K562 (cell line): Measurements from ENCODE around the gene PCLAF. TPM values are rescaled to one million over a fixed set of nuclear protein-coding genes. Genes with fewer than 3 reads are reported as not detected.

Experiments used
- CEBPG ChIP-seq, 3 experiments: fragments of 200-800 bp in 1 of 3; sonication (Bioruptor generic) in 1 of 3; sonication (generic) in 1 of 3; formaldehyde crosslinking in 1 of 3; IDR thresholded peaks in 2 of 3; conservative IDR thresholded peaks in 1 of 3; 2 replicates each; pipeline versions ENCODE4 v1.6.1 to v1.8.0; 2016 to 2022; ENCODE audit warnings: missing compliant biosample characterization in 2 of 3, missing genetic modification characterization in 2 of 3, mild to moderate bottlenecking in 1 of 3, missing genetic modification reagents in 1 of 3
- CREB1 ChIP-seq, 2 experiments: sonication (generic) in 1 of 2; formaldehyde crosslinking in 1 of 2; IDR thresholded peaks; 2 replicates each; pipeline versions ENCODE4 v1.6.1 to v1.8.0; 2012 to 2022; ENCODE audit warnings: inconsistent platforms in 1 of 2, mild to moderate bottlenecking in 1 of 2, missing genetic modification reagents in 1 of 2, moderate library complexity in 1 of 2
- KDM4B ChIP-seq, 2 experiments: fragments of 450-650 bp in 1 of 2; sonication (generic) in 1 of 2; IDR thresholded peaks; 2 replicates each; pipeline ENCODE4 v1.6.1; 2016 to 2017; ENCODE audit warnings: borderline replicate concordance in 2 of 2, antibody characterized with exemption in 1 of 2, low read depth in 1 of 2, mild to moderate bottlenecking in 1 of 2
- NCOR1 ChIP-seq: fragments of 450-650 bp; IDR thresholded peaks from 2 replicates; pipeline ENCODE4 v1.6.1; 2016; ENCODE audit warnings: mild to moderate bottlenecking, moderate library complexity
- NFRKB ChIP-seq: fragments of 450-650 bp; IDR thresholded peaks from 2 replicates; pipeline ENCODE4 v1.6.1; 2016; ENCODE audit warnings: low read depth
- NUFIP1 ChIP-seq: fragments of 450-650 bp; IDR thresholded peaks from 2 replicates; pipeline ENCODE4 v1.6.1; 2018; ENCODE audit not compliant: partially characterized antibody
- PHF20 ChIP-seq: fragments of 450-650 bp; IDR thresholded peaks from 2 replicates; pipeline ENCODE4 v1.6.1; 2018; ENCODE audit not compliant: partially characterized antibody
- RBBP5 ChIP-seq: fragments of 200-600 bp; sonication (generic); IDR thresholded peaks from 2 replicates; pipeline ENCODE4 v1.6.1; 2012; ENCODE audit warnings: borderline replicate concordance, mild to moderate bottlenecking, low read length, control low read depth, inconsistent platforms; ENCODE audit not compliant: insufficient read depth, poor library complexity, severe bottlenecking
- RFX1 ChIP-seq: fragments of 450-650 bp; IDR thresholded peaks from 2 replicates; pipeline ENCODE4 v1.6.1; 2016; ENCODE audit warnings: mild to moderate bottlenecking, moderate library complexity
- TAF1 ChIP-seq: IDR thresholded peaks from 2 replicates; pipeline ENCODE4 v1.6.1; 2011; ENCODE audit warnings: mild to moderate bottlenecking, low read length, moderate library complexity; ENCODE audit not compliant: insufficient read depth, control insufficient read depth, severe bottlenecking; ENCODE audit errors: extremely low read depth
- TGIF2 ChIP-seq: sonication (generic); formaldehyde crosslinking; IDR thresholded peaks from 2 replicates; pipeline ENCODE4 v1.8.1; 2022; ENCODE audit warnings: mild to moderate bottlenecking, missing genetic modification reagents, moderate library complexity
- ZNF561 ChIP-seq: fragments of 450-650 bp; formaldehyde crosslinking; conservative IDR thresholded peaks from 2 replicates; pipeline ENCODE4 v1.4.0; 2020; ENCODE audit warnings: mild to moderate bottlenecking, moderate library complexity
- polyA plus RNA-seq, 8 experiments: library from polyadenylated mRNA; depleted of rRNA in 4 of 8; stranded (reverse) in 5 of 8; unstranded in 3 of 8; fragments of >200 nt; fragmentation: Nextera tagmentation in 2 of 8; fragmentation: Illumina TruSeq in 1 of 8; extraction: Ambion mirVana in 2 of 8; extraction: Trizol in 1 of 8; gene quantifications; 2 replicates each; pipeline versions ENCODE4 v1.2.1 to v1.2.3, GENCODE V29; 2011 to 2014; ENCODE audit warnings: inconsistent platforms in 1 of 8, missing spikeins in 1 of 8
- total RNA-seq, 7 experiments: library from RNA; depleted of rRNA in 6 of 7; stranded (reverse); fragments of >200 nt in 6 of 7; fragmentation: Illumina TruSeq in 2 of 7; extraction: Trizol in 2 of 7; gene quantifications; 2 replicates each; pipeline versions ENCODE4 v1.2.1 to v1.2.3, GENCODE V29; 2011 to 2021; ENCODE audit warnings: low replicate concordance in 1 of 7
- TF ChIP-seq, protein P1 (sequence below): sonication (generic); formaldehyde crosslinking; IDR thresholded peaks from 2 replicates; pipeline ENCODE4 v1.8.0; 2022; ENCODE audit warnings: missing genetic modification reagents, mild to moderate bottlenecking, moderate library complexity, borderline replicate concordance
- TF ChIP-seq, protein P2 (sequence below): fragments of 450-650 bp; formaldehyde crosslinking; IDR thresholded peaks from 2 replicates; pipeline ENCODE4 v1.4.0; 2020; ENCODE audit warnings: mild to moderate bottlenecking, moderate library complexity
- TF ChIP-seq, protein P3 (sequence below), 2 experiments: IDR thresholded peaks; 2 replicates each; pipeline ENCODE4 v1.6.1; 2012; ENCODE audit warnings: improper control_type of control experiment in 2 of 2, low read depth in 2 of 2, low read length in 2 of 2, borderline replicate concordance in 1 of 2
- TF ChIP-seq, protein P4 (sequence below): sonication (generic); formaldehyde crosslinking; IDR thresholded peaks from 2 replicates; pipeline ENCODE4 v1.8.0; 2022; ENCODE audit warnings: mild to moderate bottlenecking, low read depth, missing genetic modification reagents
- TF ChIP-seq, protein P5 (sequence below): fragments of 200-800 bp; sonication (Bioruptor generic); IDR thresholded peaks from 2 replicates; pipeline ENCODE4 v1.6.1; 2017; ENCODE audit warnings: missing genetic modification characterization, missing compliant biosample characterization

Gene PCLAF
- total and polyA plus RNA-seq, 9 of the 15 experiments (the other 6 are each of a cell fraction or from before 2014, with no cell fraction given): 112 to 881 (median 360) TPM

GRCh38 chr15:64355944-64356709 is 25.1 kb downstream of the PCLAF start, which contains the start of gene CSNK1G1 (continued):
- TF ChIP-seq, protein P1, sequence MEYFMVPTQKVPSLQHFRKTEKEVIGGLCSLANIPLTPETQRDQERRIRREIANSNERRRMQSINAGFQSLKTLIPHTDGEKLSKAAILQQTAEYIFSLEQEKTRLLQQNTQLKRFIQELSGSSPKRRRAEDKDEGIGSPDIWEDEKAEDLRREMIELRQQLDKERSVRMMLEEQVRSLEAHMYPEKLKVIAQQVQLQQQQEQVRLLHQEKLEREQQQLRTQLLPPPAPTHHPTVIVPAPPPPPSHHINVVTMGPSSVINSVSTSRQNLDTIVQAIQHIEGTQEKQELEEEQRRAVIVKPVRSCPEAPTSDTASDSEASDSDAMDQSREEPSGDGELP (CRISPR knock-in tag): peak; percentile 77; the same call in 1 of the 2 replicates
- TF ChIP-seq, protein P2, sequence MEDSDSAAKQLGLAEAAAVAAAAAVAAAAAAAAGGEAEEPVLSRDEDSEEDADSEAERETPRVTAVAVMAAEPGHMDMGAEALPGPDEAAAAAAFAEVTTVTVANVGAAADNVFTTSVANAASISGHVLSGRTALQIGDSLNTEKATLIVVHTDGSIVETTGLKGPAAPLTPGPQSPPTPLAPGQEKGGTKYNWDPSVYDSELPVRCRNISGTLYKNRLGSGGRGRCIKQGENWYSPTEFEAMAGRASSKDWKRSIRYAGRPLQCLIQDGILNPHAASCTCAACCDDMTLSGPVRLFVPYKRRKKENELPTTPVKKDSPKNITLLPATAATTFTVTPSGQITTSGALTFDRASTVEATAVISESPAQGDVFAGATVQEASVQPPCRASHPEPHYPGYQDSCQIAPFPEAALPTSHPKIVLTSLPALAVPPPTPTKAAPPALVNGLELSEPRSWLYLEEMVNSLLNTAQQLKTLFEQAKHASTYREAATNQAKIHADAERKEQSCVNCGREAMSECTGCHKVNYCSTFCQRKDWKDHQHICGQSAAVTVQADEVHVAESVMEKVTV (CRISPR knock-in tag): peak; percentile 75
- TF ChIP-seq TGIF2 (no peak), PHF20 (peak; percentile 75), CREB1 (IDR thresholded peaks at IDR 0.05) (peak; percentile 56), CREB1 (CRISPR knock-in tag; IDR thresholded peaks at IDR 0.05) (0 out of 2 replicates have a peak, but pooled peaks have one; percentile 38), TAF1 (peak; percentile 65), NCOR1 (no peak), NFRKB (no peak), RFX1 (peak; percentile 99), CEBPG (CRISPR knock-in tag; IDR thresholded peaks at IDR 0.05) (no peak), CEBPG (tag; conservative IDR thresholded peaks at IDR 0.05 in 1 of 2, IDR thresholded peaks at IDR 0.05 in 1 of 2) (no peak), ZNF561 (CRISPR knock-in tag) (no peak), RBBP5 (peak; percentile 75), NUFIP1 (no peak), KDM4B (IDR thresholded peaks at IDR 0.05; ENCODE audit: borderline replicate concordance in 2 of 2, low read depth in 1 of 2) (peak in 1 of 2 experiments; percentile 53; a peak in 1 of 4 replicates)
- TF ChIP-seq, protein P3, sequence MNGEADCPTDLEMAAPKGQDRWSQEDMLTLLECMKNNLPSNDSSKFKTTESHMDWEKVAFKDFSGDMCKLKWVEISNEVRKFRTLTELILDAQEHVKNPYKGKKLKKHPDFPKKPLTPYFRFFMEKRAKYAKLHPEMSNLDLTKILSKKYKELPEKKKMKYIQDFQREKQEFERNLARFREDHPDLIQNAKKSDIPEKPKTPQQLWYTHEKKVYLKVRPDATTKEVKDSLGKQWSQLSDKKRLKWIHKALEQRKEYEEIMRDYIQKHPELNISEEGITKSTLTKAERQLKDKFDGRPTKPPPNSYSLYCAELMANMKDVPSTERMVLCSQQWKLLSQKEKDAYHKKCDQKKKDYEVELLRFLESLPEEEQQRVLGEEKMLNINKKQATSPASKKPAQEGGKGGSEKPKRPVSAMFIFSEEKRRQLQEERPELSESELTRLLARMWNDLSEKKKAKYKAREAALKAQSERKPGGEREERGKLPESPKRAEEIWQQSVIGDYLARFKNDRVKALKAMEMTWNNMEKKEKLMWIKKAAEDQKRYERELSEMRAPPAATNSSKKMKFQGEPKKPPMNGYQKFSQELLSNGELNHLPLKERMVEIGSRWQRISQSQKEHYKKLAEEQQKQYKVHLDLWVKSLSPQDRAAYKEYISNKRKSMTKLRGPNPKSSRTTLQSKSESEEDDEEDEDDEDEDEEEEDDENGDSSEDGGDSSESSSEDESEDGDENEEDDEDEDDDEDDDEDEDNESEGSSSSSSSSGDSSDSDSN (IDR thresholded peaks at IDR 0.05; ENCODE audit: borderline replicate concordance in 1 of 2, low read depth in 2 of 2, low read length in 2 of 2): 0 out of 4 replicates have a peak, but pooled peaks of 1 of the 2 experiments have one; percentile 20
- TF ChIP-seq, protein P4, sequence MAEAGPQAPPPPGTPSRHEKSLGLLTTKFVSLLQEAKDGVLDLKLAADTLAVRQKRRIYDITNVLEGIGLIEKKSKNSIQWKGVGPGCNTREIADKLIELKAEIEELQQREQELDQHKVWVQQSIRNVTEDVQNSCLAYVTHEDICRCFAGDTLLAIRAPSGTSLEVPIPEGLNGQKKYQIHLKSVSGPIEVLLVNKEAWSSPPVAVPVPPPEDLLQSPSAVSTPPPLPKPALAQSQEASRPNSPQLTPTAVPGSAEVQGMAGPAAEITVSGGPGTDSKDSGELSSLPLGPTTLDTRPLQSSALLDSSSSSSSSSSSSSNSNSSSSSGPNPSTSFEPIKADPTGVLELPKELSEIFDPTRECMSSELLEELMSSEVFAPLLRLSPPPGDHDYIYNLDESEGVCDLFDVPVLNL: no peak
- TF ChIP-seq, protein P5, sequence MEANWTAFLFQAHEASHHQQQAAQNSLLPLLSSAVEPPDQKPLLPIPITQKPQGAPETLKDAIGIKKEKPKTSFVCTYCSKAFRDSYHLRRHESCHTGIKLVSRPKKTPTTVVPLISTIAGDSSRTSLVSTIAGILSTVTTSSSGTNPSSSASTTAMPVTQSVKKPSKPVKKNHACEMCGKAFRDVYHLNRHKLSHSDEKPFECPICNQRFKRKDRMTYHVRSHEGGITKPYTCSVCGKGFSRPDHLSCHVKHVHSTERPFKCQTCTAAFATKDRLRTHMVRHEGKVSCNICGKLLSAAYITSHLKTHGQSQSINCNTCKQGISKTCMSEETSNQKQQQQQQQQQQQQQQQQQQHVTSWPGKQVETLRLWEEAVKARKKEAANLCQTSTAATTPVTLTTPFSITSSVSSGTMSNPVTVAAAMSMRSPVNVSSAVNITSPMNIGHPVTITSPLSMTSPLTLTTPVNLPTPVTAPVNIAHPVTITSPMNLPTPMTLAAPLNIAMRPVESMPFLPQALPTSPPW (CRISPR knock-in tag): peak; percentile 93
